ENCODE measurements around the gene MYADML2.

DNA sequence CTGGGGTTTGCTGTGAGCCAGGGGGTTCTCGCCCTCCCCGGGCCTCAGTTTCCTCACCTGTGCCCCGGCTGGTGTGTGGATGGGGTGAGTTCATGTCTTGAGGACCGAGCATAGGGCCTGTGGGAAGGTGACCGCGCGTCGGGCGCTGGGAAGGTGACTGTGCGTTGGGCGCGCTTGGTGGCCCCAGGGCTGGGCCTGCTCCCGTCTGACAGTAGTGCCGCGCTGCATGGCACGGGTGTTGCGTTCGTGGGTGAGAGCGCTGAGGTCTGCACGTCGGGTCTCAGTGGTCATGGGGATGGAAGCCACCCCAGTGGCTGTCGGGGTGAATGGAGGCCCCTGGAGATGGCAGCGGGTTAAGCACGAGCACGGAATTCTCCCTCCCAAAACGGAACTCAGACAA, 39.6 kb upstream of the MYADML2 start:
- TF ChIP-seq BACH1 (IDR thresholded peaks at IDR 0.05; ENCODE audit: borderline replicate concordance) (no peak), MAX (IDR thresholded peaks at IDR 0.05; ENCODE audit: low read depth, low read length) (no peak), CEBPB (IDR thresholded peaks at IDR 0.05; ENCODE audit: borderline replicate concordance in 1 of 2, low read depth in 2 of 2, low read length in 2 of 2) (no peak), POLR2AphosphoS5 (IDR thresholded peaks at IDR 0.05; ENCODE audit: low read length) (no peak), CREM (IDR thresholded peaks at IDR 0.05; ENCODE audit: low read depth) (no peak), DPF2 (IDR thresholded peaks at IDR 0.05) (no peak), EZH2 (IDR thresholded peaks at IDR 0.05; ENCODE audit: borderline replicate concordance, control insufficient read depth, low read depth, low read length) (no peak), MXI1 (IDR thresholded peaks at IDR 0.05; ENCODE audit: low read depth, low read length) (no peak)
- TF ChIP-seq, protein P1, sequence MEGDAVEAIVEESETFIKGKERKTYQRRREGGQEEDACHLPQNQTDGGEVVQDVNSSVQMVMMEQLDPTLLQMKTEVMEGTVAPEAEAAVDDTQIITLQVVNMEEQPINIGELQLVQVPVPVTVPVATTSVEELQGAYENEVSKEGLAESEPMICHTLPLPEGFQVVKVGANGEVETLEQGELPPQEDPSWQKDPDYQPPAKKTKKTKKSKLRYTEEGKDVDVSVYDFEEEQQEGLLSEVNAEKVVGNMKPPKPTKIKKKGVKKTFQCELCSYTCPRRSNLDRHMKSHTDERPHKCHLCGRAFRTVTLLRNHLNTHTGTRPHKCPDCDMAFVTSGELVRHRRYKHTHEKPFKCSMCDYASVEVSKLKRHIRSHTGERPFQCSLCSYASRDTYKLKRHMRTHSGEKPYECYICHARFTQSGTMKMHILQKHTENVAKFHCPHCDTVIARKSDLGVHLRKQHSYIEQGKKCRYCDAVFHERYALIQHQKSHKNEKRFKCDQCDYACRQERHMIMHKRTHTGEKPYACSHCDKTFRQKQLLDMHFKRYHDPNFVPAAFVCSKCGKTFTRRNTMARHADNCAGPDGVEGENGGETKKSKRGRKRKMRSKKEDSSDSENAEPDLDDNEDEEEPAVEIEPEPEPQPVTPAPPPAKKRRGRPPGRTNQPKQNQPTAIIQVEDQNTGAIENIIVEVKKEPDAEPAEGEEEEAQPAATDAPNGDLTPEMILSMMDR (IDR thresholded peaks at IDR 0.05 in 2 of 3, conservative IDR thresholded peaks at IDR 0.05 in 1 of 3; ENCODE audit: control insufficient read depth in 2 of 3, extremely low read depth in 1 of 3, insufficient read depth in 1 of 3, low read depth in 3 of 3, low read length in 3 of 3) = no peak
- TF ChIP-seq, protein P2, sequence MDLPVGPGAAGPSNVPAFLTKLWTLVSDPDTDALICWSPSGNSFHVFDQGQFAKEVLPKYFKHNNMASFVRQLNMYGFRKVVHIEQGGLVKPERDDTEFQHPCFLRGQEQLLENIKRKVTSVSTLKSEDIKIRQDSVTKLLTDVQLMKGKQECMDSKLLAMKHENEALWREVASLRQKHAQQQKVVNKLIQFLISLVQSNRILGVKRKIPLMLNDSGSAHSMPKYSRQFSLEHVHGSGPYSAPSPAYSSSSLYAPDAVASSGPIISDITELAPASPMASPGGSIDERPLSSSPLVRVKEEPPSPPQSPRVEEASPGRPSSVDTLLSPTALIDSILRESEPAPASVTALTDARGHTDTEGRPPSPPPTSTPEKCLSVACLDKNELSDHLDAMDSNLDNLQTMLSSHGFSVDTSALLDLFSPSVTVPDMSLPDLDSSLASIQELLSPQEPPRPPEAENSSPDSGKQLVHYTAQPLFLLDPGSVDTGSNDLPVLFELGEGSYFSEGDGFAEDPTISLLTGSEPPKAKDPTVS (IDR thresholded peaks at IDR 0.05; ENCODE audit: low read depth, low read length) = no peak
- TF ChIP-seq, protein P3, sequence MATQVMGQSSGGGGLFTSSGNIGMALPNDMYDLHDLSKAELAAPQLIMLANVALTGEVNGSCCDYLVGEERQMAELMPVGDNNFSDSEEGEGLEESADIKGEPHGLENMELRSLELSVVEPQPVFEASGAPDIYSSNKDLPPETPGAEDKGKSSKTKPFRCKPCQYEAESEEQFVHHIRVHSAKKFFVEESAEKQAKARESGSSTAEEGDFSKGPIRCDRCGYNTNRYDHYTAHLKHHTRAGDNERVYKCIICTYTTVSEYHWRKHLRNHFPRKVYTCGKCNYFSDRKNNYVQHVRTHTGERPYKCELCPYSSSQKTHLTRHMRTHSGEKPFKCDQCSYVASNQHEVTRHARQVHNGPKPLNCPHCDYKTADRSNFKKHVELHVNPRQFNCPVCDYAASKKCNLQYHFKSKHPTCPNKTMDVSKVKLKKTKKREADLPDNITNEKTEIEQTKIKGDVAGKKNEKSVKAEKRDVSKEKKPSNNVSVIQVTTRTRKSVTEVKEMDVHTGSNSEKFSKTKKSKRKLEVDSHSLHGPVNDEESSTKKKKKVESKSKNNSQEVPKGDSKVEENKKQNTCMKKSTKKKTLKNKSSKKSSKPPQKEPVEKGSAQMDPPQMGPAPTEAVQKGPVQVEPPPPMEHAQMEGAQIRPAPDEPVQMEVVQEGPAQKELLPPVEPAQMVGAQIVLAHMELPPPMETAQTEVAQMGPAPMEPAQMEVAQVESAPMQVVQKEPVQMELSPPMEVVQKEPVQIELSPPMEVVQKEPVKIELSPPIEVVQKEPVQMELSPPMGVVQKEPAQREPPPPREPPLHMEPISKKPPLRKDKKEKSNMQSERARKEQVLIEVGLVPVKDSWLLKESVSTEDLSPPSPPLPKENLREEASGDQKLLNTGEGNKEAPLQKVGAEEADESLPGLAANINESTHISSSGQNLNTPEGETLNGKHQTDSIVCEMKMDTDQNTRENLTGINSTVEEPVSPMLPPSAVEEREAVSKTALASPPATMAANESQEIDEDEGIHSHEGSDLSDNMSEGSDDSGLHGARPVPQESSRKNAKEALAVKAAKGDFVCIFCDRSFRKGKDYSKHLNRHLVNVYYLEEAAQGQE (IDR thresholded peaks at IDR 0.05; ENCODE audit: low read depth, low read length) = no peak

Data from GM12878 (cell line).